ENCODE results near the gene SLC24A5.

SLC24A5 gene

DNA sequence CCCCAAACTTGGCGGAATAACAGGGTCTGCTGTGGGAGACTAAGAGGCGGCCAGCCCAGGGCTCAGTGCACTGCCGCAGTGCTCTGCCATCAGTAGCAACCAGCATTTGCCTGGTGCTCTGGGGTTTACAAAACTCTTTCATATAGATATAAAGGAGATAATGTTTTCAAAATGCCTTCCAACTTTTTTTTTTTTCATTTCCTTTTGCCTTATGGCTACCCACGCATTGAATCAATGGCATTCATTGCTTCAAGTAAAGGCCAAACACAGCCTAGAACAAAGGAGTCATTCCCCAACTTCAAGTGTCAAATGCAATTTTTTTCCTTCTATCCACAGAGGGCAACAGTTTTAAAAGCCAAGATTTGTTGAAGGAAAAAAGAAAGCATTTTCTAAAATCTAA is 11.6 kb upstream of the SLC24A5 start:
- TF ChIP-seq, protein P1, sequence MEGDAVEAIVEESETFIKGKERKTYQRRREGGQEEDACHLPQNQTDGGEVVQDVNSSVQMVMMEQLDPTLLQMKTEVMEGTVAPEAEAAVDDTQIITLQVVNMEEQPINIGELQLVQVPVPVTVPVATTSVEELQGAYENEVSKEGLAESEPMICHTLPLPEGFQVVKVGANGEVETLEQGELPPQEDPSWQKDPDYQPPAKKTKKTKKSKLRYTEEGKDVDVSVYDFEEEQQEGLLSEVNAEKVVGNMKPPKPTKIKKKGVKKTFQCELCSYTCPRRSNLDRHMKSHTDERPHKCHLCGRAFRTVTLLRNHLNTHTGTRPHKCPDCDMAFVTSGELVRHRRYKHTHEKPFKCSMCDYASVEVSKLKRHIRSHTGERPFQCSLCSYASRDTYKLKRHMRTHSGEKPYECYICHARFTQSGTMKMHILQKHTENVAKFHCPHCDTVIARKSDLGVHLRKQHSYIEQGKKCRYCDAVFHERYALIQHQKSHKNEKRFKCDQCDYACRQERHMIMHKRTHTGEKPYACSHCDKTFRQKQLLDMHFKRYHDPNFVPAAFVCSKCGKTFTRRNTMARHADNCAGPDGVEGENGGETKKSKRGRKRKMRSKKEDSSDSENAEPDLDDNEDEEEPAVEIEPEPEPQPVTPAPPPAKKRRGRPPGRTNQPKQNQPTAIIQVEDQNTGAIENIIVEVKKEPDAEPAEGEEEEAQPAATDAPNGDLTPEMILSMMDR (IDR thresholded peaks at IDR 0.05; ENCODE audit: low read depth, low read length) = no peak
- no peak for DNase-seq (ENCODE audit: extremely low read depth, low read depth)

DNA sequence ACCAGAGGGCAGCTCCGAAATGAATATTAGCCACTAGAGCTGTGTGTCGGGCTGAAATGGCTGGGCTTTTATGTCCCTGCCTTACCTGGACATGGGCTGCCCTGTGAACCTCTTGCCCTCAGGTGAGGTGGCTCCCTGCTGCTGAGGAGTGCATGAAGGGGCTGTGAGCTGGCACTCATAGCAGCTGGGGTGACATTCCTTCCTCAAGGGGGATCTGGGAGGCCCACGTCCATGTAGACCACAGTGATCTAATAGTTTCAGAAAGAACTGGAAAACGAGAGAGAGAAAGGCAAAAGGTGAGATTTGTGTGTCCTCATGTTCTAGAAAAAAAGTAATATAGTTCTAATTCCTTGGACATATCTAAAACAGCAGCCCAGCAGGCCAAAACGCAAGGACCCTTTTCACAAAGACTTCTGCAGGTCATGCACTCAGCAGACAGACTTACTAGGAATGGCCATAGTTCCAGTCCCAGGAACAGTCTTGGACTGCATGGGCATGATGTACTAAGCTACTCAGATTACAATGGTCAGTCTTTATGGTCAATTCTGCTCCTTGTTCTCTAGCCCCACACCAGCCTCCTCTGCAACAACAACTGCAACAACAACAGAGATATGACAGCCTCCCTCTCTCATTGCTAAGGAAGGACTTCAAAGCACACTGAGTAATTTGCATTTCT is 10.8 kb upstream of the SLC24A5 start:
- TF ChIP-seq, protein P1 (IDR thresholded peaks at IDR 0.05; ENCODE audit: low read depth, low read length) = no peak
- no peak for DNase-seq (ENCODE audit: extremely low read depth, low read depth)

DNA sequence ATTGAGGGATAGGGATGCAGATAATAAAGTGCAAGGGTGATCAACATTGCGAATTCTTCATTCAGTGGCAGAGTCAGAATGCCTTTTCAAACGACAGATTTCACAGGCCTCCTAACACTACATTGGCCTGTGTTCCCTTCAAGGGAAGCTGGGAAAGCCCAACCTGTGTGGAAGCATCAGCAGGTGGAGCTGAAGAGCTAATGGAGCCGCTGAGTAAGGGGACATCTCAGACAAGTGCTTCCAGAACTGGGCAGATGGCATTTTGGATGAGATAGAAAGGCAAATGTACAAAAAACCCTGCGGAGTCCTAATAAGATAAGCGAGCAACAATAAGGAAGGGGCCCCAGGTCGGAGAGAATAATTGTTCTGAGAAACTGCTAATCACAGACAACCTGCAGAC is 8.5 kb upstream of the SLC24A5 start:
- no peak for DNase-seq (ENCODE audit: extremely low read depth, low read depth)
- TF ChIP-seq, protein P1 (IDR thresholded peaks at IDR 0.05; ENCODE audit: low read depth, low read length) = peak; percentile 23

DNA sequence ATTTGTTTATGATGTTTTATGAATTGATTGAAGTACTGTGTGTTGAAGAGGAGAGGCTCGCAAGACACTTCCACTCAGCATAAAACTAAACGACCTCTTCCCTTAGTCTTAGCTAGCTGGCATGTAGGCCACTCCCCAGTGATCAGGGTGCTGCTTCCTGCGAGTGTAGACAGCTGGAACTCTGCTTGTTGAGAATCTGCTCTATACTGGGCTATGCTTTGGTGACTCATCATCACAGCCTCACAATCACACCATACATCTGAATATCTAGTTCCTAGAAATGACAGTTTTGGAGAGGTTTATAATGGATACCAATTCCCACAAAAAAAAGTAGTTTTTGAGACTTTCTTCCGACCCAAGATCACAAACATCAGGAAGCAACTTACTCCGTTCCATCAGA is 1.5 kb upstream of the SLC24A5 start:
- no peak for DNase-seq (ENCODE audit: extremely low read depth, low read depth)
- TF ChIP-seq, protein P1 (IDR thresholded peaks at IDR 0.05; ENCODE audit: low read depth, low read length) = no peak

DNA sequence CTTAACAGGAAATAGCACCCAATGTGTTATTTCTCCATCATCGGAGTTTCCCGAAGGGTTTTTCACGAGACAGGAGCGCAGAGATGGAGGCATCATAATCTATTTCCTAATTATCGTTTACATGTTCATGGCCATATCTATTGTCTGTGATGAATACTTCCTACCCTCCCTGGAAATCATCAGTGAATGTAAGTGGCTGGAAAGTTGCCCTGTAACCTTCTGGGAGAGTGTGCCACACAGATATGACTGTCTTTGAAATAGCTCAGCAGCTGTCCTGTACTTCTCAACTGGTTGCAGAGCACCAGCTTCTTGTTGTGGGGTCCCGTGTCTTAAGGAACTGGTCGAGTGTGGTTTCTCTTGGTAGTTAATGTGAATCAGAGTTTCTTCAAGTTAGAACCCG is 1.1 kb downstream of the SLC24A5 start:
- DNase-seq (ENCODE audit: extremely low read depth, low read depth) = no peak
- TF ChIP-seq, protein P1 (IDR thresholded peaks at IDR 0.05; ENCODE audit: low read depth, low read length) = no peak

DNA sequence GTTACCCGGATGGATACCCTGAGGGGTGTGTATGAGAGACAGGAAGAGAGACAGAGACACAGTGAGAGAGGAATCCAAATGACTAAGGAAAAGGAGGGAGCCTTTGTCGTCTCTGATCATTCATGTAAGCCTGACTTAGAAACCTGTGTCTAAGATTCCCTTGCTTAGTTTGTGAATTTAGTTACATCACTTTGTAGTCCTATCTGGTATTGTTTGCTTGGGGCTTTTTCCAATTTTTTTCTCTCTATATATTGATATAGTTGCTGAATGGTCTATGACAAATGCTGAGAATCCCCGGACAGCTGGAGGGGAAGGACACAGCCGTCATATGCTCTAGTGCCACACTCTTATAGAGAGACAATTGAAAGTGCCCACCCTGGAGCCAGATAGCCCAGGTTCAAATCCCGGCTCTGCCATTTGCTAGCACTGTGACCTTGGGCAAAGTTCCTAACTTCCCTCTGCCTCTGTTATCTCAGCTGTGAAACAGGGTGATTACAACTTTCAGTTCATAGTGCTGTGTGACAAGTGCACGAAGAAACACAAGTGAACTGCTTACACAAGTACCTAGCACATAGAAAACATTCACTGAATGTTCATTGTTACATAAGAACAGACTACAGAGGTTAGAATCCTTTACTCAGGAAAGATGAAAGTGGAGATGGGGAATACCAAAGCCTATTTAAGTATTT is 6.0 kb downstream of the SLC24A5 start:
- no peak for DNase-seq (ENCODE audit: extremely low read depth, low read depth)
- TF ChIP-seq, protein P1 (IDR thresholded peaks at IDR 0.05; ENCODE audit: low read depth, low read length) = no peak

DNA sequence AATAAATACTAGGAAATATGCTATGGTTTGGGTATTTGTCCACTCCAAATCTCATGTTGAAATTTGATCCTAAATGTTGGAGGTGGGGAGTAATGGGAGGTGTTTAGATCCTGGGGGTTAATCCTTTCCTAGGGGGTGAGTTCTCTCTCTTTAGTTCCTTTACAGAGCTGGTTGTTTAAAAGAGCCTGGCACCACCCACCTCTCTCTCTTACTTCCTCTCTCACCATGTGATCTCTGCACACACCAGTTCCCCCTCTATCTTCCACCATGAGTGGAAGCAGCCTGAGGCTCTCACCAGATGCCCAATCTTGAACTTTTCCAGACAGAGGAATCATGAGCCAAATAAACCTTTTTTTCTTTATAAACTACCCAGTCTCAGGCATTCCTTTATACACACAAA is 10.5 kb downstream of the SLC24A5 start:
- TF ChIP-seq, protein P1 (IDR thresholded peaks at IDR 0.05; ENCODE audit: low read depth, low read length) = no peak
- DNase-seq (ENCODE audit: extremely low read depth, low read depth) = no peak

Data from AG09319 (cell line).